Smooth muscle cell of the umbilical artery (primary cell): ENCODE results near the gene ACOT8. TPM values are rescaled to one million over a fixed set of nuclear protein-coding genes. Genes with fewer than 3 reads are reported as not detected.

Experiments
- total RNA-seq: library from RNA; depleted of rRNA; stranded (reverse); fragments of >200 nt; gene quantifications from 2 replicates; pipeline ENCODE4 v1.2.3, GENCODE V29; 2014

ACOT8 gene
- total RNA-seq = 23.4 and 43.1 TPM in 2 replicates

DNA sequence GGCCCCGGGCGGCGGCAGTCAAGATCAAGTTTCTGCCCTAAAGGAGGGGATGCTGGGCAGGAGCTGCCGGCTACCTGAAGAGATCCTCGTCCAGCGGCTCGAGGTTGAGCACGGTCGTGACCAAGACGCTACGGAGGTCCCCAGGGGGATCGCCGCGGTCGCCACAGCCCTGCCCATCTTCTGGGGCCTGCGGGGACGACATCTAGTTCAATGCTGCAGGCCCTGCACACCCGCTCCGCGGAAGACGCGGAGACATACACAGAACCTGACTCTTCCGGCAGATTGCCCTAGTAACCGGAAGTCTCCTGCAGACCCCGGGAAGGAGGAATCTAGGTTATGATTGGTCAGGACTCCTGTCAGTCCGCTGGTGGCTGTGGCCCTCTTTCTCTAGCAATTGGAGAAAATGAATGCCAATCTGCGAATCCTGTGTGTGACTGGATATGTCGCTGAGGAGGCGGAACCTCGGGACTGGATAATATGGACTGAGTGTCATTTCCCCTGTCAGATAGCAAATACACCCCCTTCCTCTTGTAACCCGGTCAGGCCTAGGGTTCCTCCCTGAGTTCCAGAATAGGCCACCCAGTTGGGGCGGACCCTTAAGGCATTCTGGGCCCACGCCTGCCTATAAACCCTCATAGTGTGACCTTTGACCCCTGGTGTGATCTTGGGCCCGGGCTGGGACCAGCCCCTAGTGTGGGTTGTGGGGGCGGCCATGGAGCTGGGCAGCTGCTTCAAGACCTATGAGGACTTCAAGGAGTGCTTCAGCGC lies at the start of gene ACOT8, which contains the start of gene ZSWIM3:
TSS of gene ACOT8 (minus strand) at position 279 of the 768 bp plus-strand sequence. CDS start at position 202, 77 bp downstream.
TSS of gene ZSWIM3 (plus strand) at position 501 of the 768 bp plus-strand sequence. CDS start at position 713, 212 bp downstream.

GRCh38 chr20:45890985-45891983 lies 34.1 kb upstream of the ACOT8 start, which contains the start of the genes CTSA and NEURL2:
Gene CTSA, plus strand, starts transcription at chr20:45891335. Its CDS starts 234 bp downstream, at chr20:45891569.
Gene NEURL2, minus strand, starts transcription at chr20:45891208. Its CDS starts 217 bp downstream, at chr20:45890991.

GRCh38 chr20:45887346-45887715 lies 30.1 kb upstream of the ACOT8 start, which contains the start of gene SPATA25:
Gene SPATA25, minus strand, starts transcription at chr20:45887622. Its CDS starts 32 bp downstream, at chr20:45887590.

GRCh38 chr20:45880988-45881788 lies 24.0 kb upstream of the ACOT8 start, which contains the start of gene ZSWIM1:
Gene ZSWIM1, plus strand, starts transcription at chr20:45881227. Its CDS starts 1,366 bp downstream, at chr20:45882593.

GRCh38 chr20:45833030-45833882 lies 23.9 kb downstream of the ACOT8 start, which contains the start of gene SNX21:
Gene SNX21, plus strand, starts transcription at chr20:45833799. Its CDS starts 121 bp downstream, at chr20:45833920.

DNA sequence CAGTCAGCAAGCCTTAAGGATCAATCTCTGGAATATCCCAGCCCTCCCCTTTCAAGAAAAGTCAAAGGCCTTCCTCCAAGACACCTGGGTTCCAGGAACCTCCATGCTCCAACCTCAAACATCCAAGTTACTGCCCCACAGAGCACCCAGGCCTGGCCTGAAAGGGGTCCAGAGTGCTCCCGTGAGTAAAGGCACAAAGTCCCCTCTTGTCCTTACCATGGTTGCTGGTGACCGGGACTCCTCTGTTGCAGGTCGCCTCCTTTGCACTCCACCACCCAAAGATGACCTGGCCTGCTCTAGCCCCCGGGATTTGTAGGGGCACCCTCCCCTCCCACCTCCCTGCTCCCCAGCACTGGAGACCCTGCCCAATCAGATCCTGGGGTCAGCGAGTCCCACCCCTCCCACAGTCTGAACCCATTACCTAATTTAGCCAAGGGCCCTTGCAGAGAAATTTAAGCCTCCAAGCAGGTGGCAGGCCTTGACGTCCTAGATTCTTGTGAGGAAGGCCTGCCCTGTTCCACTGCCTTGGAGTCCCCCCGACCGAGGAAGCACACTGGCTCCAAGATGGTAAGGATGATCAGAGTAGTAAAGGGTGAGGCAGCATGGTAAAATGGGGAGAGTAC lies 30.1 kb downstream of the ACOT8 start, which contains the start of gene TNNC2:
TSS of gene TNNC2 (minus strand) at position 283 of the 623 bp plus-strand sequence. CDS start at position 219, 64 bp downstream.

DNA sequence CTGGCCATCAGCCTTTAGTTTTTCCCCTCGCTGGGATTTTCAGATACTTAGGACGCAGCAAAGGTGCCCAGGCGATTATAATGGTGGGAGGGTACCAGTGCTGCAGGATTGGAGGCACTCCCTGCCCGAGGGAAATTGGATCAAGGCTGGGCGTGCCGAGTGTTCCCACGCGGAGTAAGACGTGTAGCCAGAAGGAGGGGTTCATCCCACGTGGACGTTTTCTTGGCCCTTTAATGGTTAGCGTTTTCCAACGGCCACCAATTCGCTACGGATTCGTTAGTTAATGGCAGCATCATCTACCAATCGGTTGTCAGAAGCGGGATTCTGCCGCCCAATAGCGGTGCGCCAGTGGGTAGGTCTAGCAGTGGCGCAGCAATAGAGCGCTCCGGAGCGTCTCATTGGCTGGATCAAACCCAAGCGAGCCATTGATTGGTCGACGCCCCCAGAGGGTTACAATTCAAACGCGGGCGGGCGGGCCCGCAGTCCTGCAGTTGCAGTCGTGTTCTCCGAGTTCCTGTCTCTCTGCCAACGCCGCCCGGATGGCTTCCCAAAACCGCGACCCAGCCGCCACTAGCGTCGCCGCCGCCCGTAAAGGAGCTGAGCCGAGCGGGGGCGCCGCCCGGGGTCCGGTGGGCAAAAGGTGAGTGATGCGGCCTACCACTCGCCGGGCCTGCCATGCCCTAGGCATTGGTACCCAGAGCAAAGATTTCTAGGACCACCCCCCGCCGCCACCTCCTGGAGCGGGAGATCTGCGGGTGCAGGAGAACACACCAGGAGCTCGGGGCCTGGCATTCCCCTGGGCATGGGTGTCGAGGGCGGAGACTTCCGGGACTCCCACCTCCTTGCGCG lies 44.8 kb downstream of the ACOT8 start, which contains the start of gene UBE2C:
TSS of gene UBE2C (plus strand) at position 488 of the 849 bp plus-strand sequence. CDS start at position 540, 52 bp downstream.

Other genes with a start within 250 kb of the ACOT8 start
- not detected in 2 replicates for gene WFDC10A, start 227.7 kb downstream of the ACOT8 start, total RNA-seq
- not detected in 2 replicates for gene WFDC9, start 226.1 kb downstream of the ACOT8 start, total RNA-seq
- gene WFDC11, start 187.2 kb downstream of the ACOT8 start, total RNA-seq = not detected in 2 replicates
- not detected in 2 replicates for gene WFDC13, start 155.4 kb downstream of the ACOT8 start, total RNA-seq
- not detected in 2 replicates for gene WFDC10B, start 152.4 kb downstream of the ACOT8 start, total RNA-seq
- not detected in 2 replicates for gene SPINT4, start 135.0 kb downstream of the ACOT8 start, total RNA-seq
- 0.89 TPM in 1 of 2 replicates, not detected in the other for gene WFDC3, start 65.5 kb downstream of the ACOT8 start, total RNA-seq
- 10.7 and 13.4 TPM in 2 replicates for gene DNTTIP1, start 65.4 kb downstream of the ACOT8 start, total RNA-seq
- gene UBE2C, start 44.7 kb downstream of the ACOT8 start, total RNA-seq = 2.1 and 11.3 TPM in 2 replicates
- gene TNNC2, start 30.1 kb downstream of the ACOT8 start, total RNA-seq = not detected in 2 replicates
- 33.3 and 34.7 TPM in 2 replicates for gene SNX21, start 23.6 kb downstream of the ACOT8 start, total RNA-seq
- 6.0 and 8.6 TPM in 2 replicates for gene ZSWIM3, start 222 bp upstream of the ACOT8 start, total RNA-seq
- 2.7 and 4.1 TPM in 2 replicates for gene ZSWIM1, start 23.8 kb upstream of the ACOT8 start, total RNA-seq
- 1.1 and 2.1 TPM in 2 replicates for gene SPATA25, start 30.2 kb upstream of the ACOT8 start, total RNA-seq
- 3.3 and 7.1 TPM in 2 replicates for gene NEURL2, start 33.8 kb upstream of the ACOT8 start, total RNA-seq
- gene CTSA, start 33.9 kb upstream of the ACOT8 start, total RNA-seq = 94.6 and 108 TPM in 2 replicates
- 17.8 and 27.7 TPM in 2 replicates for gene PLTP, start 54.8 kb upstream of the ACOT8 start, total RNA-seq
- 6.2 and 8.4 TPM in 2 replicates for gene PCIF1, start 77.3 kb upstream of the ACOT8 start, total RNA-seq
- gene ZNF335, start 114.8 kb upstream of the ACOT8 start, total RNA-seq = 12.2 and 16.2 TPM in 2 replicates
- 0.30 and 3.1 TPM in 2 replicates for gene MMP9, start 151.5 kb upstream of the ACOT8 start, total RNA-seq
- gene SLC12A5, start 171.8 kb upstream of the ACOT8 start, total RNA-seq = 0.30 and 1.3 TPM in 2 replicates
- gene NCOA5, start 232.6 kb upstream of the ACOT8 start, total RNA-seq = 6.5 and 12.0 TPM in 2 replicates